T-cell (primary cell): Measurements from ENCODE around the gene C2CD2L. TPM values are rescaled to one million over a fixed set of nuclear protein-coding genes. Genes with fewer than 3 reads are reported as not detected.

ENCODE experiments used
- ATAC-seq, 4 experiments: fragments of 200-7000 bp in 3 of 4; fragments of 150-1000 bp in 1 of 4; cut with Tn5 transposase; replicated peaks in 1 of 4; 1 replicate in 3 of 4; 2 replicates in 1 of 4; pipeline ENCODE4 v1.10.0; 2021; ENCODE audit warnings: moderate library complexity in 3 of 4, mild to moderate bottlenecking in 2 of 4, moderate number of reproducible peaks in 1 of 4
- CTCF ChIA-PET, 2 donors: fragments of 300-600 bp; sonication (Branson Sonifier 250); formaldehyde crosslinking; loops; one replicate each; lab custom pipeline; 2022; ENCODE audit warnings: antibody characterized with exemption in 2 of 2; lab: Charles Lee
- POLR2A ChIA-PET, 2 donors: fragments of 300-600 bp; sonication (Branson Sonifier 250); formaldehyde crosslinking; loops; one replicate each; lab custom pipeline; 2022; ENCODE audit warnings: antibody characterized with exemption in 2 of 2; lab: Charles Lee
- DNase-seq, 35 experiments: peaks; one replicate each; pipeline versions ENCODE4 v3.0.0 to v3.0.0-alpha.2; 2013 to 2023
- H3K27ac ChIP-seq: one replicate; pipeline ENCODE4 v1.5.1; 2013; ENCODE audit warnings: low read length
- H3K27me3 ChIP-seq, 2 experiments: replicated peaks in 1 of 2; 1 replicate in 1 of 2; 2 replicates in 1 of 2; pipeline versions ENCODE4 v1.6.1 to v1.7.0; 2013; ENCODE audit warnings: low read length in 1 of 2, mixed read lengths in 1 of 2; ENCODE audit not compliant: control insufficient read depth in 2 of 2, insufficient read depth in 2 of 2; ENCODE audit errors: extremely low read depth in 1 of 2
- H3K36me3 ChIP-seq, 2 donors: 1 replicate in 1 of 2; 2 replicates in 1 of 2; pipeline versions ENCODE4 v1.6.1 to v1.7.0; 2013; ENCODE audit warnings: low read length in 1 of 2; ENCODE audit not compliant: control insufficient read depth in 2 of 2, insufficient read depth in 1 of 2; ENCODE audit errors: extremely low read depth in 1 of 2
- H3K4me1 ChIP-seq, 2 experiments: 1 replicate in 1 of 2; 2 replicates in 1 of 2; pipeline versions ENCODE4 v1.6.1 to v1.7.0; 2013; ENCODE audit warnings: low read length in 2 of 2, mixed read lengths in 1 of 2; ENCODE audit not compliant: insufficient read depth in 2 of 2, control insufficient read depth in 1 of 2; ENCODE audit errors: extremely low read depth in 1 of 2
- H3K4me3 ChIP-seq, 2 donors: 1 replicate in 1 of 2; 2 replicates in 1 of 2; pipeline versions ENCODE4 v1.5.1 to v1.7.0; 2013; ENCODE audit warnings: mild to moderate bottlenecking in 2 of 2, low read length in 1 of 2, moderate library complexity in 1 of 2; ENCODE audit not compliant: control insufficient read depth in 1 of 2; ENCODE audit errors: extremely low read depth in 1 of 2
- H3K9me3 ChIP-seq: 2 replicates; pipeline ENCODE4 v1.7.0; 2013
- H3K27ac Mint-ChIP-seq, 2 donors: one replicate each; pipeline ENCODE4 v1.8.0; 2020 to 2021; ENCODE audit warnings: mild to moderate bottlenecking in 2 of 2, mixed read lengths in 2 of 2
- H3K27me3 Mint-ChIP-seq, 2 donors: one replicate each; pipeline ENCODE4 v1.8.0; 2021 to 2022; ENCODE audit warnings: mixed read lengths in 2 of 2
- H3K36me3 Mint-ChIP-seq: one replicate; pipeline ENCODE4 v1.8.0; 2021; ENCODE audit warnings: mixed read lengths
- H3K4me1 Mint-ChIP-seq, 3 donors: one replicate each; pipeline ENCODE4 v1.8.0; 2020 to 2022; ENCODE audit warnings: mixed read lengths in 3 of 3, mild to moderate bottlenecking in 1 of 3
- H3K4me3 Mint-ChIP-seq, 3 donors: one replicate each; pipeline ENCODE4 v1.8.0; 2020 to 2022; ENCODE audit warnings: mild to moderate bottlenecking in 3 of 3, mixed read lengths in 3 of 3, moderate library complexity in 3 of 3
- H3K9me3 Mint-ChIP-seq, 3 donors: one replicate each; pipeline ENCODE4 v1.8.0; 2020 to 2022; ENCODE audit warnings: mixed read lengths in 3 of 3
- WGBS: methylation state at CpG from one replicate; pipeline ENCODE4 v1.1.5; 2013; ENCODE audit warnings: missing lambda C conversion rate; ENCODE audit not compliant: insufficient coverage; 5-methylcytosine and 5-hydroxymethylcytosine counted together
- total RNA-seq, 35 experiments: library from RNA in 6 of 35; stranded (reverse) in 6 of 35; fragments of 120-200 nt in 1 of 35; gene quantifications; one replicate each; pipeline versions ENCODE4 v1.2.1 to v1.2.4 and lab custom pipeline; 2013 to 2026

C2CD2L gene
- total RNA-seq, 5 donors from 2014 or later (not counting 1 experiment from before 2014, with no cell fraction given), result 18.9 to 36.4 (median 30.6) TPM

GRCh38 chr11:119067371-119068222, 39.5 kb upstream of the C2CD2L start, which contains the start of gene VPS11:
Gene VPS11 (plus strand): TSS chr11:119067818. CDS start chr11:119067824, 6 bp downstream.
- peaks cover 44 to 55% (median 48%) of the 10 kb centered on the region in 3 donors for H3K4me1 Mint-ChIP-seq
- H3K4me3 Mint-ChIP-seq, result peak within 1 kb of the TSS; percentile 94 to 97 (median 96)
- peak within 1 kb of the TSS; percentile 61 to 94 for H3K4me3 ChIP-seq
- H3K4me1 ChIP-seq, result peaks cover 16 to 33% of the 10 kb centered on the region in 2 experiments
- no peaks in the 10 kb centered on the region for H3K9me3 Mint-ChIP-seq
- ChIA-PET CTCF (interaction anchor here (0.7 to 3.0 kb wide), 18 partner anchors 11 to 254 kb away, joined by 3 to 37 read pairs (median 5); partner anchors contain the start of genes DPAGT1 (in 2 of the 2), C2CD2L (in 1 of the 2), CBL (in 1 of the 2) and CENATAC (in 1 of the 2)), POLR2A (interaction anchor here (0.5 to 2.5 kb wide), 18 partner anchors 10 to 657 kb away, joined by 3 to 17 read pairs (median 8); partner anchors contain the start of genes C2CD2L (in 1 of the 2), DPAGT1 (in 1 of the 2), HINFP (in 1 of the 2) and HMBS (in 1 of the 2))
- WGBS, result under 1% methylated on average over 38 of the region's 49 CpGs
- ATAC-seq (peak; percentile 92 to 99 (median 98)), DNase-seq (peak; percentile 89 to 100 (median 98))
- peaks cover 23% of the 10 kb centered on the region for H3K36me3 Mint-ChIP-seq
- peaks cover 12 to 29% of the 10 kb centered on the region in 2 donors for H3K36me3 ChIP-seq
- no peaks in the 10 kb centered on the region for H3K27me3 Mint-ChIP-seq
- H3K27ac ChIP-seq, result peak within 1 kb of the TSS; percentile 94
- H3K27ac Mint-ChIP-seq, result peak within 1 kb of the TSS; percentile 96 to 99
- no peaks in the 10 kb centered on the region for H3K27me3 ChIP-seq
- H3K9me3 ChIP-seq, result no peaks in the 10 kb centered on the region

GRCh38 chr11:119077839-119078238, 29.3 kb upstream of the C2CD2L start:
- CTCF ChIA-PET, result interaction anchor here in 1 of 2 donors (0.7 kb wide), 1 partner anchor 148 kb away, joined by 3 read pairs; no protein-coding TSS in a partner anchor
- Mint-ChIP-seq H3K4me3 (no peak overlapping the region), H3K27me3 (no peaks in the 10 kb centered on the region), H3K9me3 (no peaks in the 10 kb centered on the region), H3K4me1 (peaks cover 1 to 3% (median 2%) of the 10 kb centered on the region in 3 donors), H3K27ac (no peak overlapping the region), H3K36me3 (peaks cover 51% of the 10 kb centered on the region)
- Histone ChIP-seq H3K4me1 (no peaks in the 10 kb centered on the region), H3K9me3 (no peaks in the 10 kb centered on the region), H3K36me3 (peaks cover 33 to 83% of the 10 kb centered on the region in 2 donors), H3K4me3 (no peak overlapping the region), H3K27ac (no peak overlapping the region), H3K27me3 (no peaks in the 10 kb centered on the region)
- DNase-seq (no peak), ATAC-seq (no peak)
- POLR2A ChIA-PET, result interaction anchor here in 1 of 2 donors (0.5 kb wide), 1 partner anchor 205 kb away, joined by 4 read pairs; no protein-coding TSS in a partner anchor
- WGBS, result 96% methylated on average over 7 of the region's 11 CpGs

GRCh38 chr11:119078675-119079420, 28.3 kb upstream of the C2CD2L start:
- no peaks in the 10 kb centered on the region for H3K9me3 Mint-ChIP-seq
- WGBS, result 98% methylated on average over 16 of the region's 19 CpGs
- ChIA-PET POLR2A (interaction anchor here in 1 of 2 donors (0.5 kb wide), 1 partner anchor 63 kb away, joined by 3 read pairs; no protein-coding TSS in a partner anchor), CTCF (interaction anchor here (0.5 to 0.7 kb wide), 2 partner anchors 17 to 147 kb away, joined by 3 to 6 read pairs; no protein-coding TSS in a partner anchor)
- no peak for ATAC-seq
- H3K4me1 Mint-ChIP-seq, result no peaks in the 10 kb centered on the region
- no peaks in the 10 kb centered on the region for H3K27me3 Mint-ChIP-seq
- Histone ChIP-seq H3K9me3 (no peaks in the 10 kb centered on the region), H3K4me1 (no peaks in the 10 kb centered on the region), H3K27me3 (no peaks in the 10 kb centered on the region), H3K36me3 (peaks cover 27 to 73% of the 10 kb centered on the region in 2 donors), H3K4me3 (no peak overlapping the region), H3K27ac (no peak overlapping the region)
- H3K27ac Mint-ChIP-seq, result no peak overlapping the region
- H3K4me3 Mint-ChIP-seq, result no peak overlapping the region
- H3K36me3 Mint-ChIP-seq, result peaks cover 44% of the 10 kb centered on the region
- no peak for DNase-seq

GRCh38 chr11:119081682-119082260, 25.4 kb upstream of the C2CD2L start:
- H3K27ac Mint-ChIP-seq, result peak overlapping the region in 1 of 2 donors; percentile 4
- no peak overlapping the region for H3K4me3 Mint-ChIP-seq
- no peak for ATAC-seq
- CTCF ChIA-PET, result interaction anchor here in 1 of 2 donors (0.8 kb wide), 1 partner anchor 14 kb away, joined by 3 read pairs; the partner anchor contains the start of gene VPS11
- H3K9me3 Mint-ChIP-seq, result no peaks in the 10 kb centered on the region
- Histone ChIP-seq H3K4me3 (no peak overlapping the region), H3K36me3 (peaks cover 21 to 56% of the 10 kb centered on the region in 2 donors), H3K27ac (no peak overlapping the region), H3K27me3 (no peaks in the 10 kb centered on the region), H3K4me1 (peaks cover 3 to 24% of the 10 kb centered on the region in 2 experiments), H3K9me3 (no peaks in the 10 kb centered on the region)
- peaks cover 40% of the 10 kb centered on the region for H3K36me3 Mint-ChIP-seq
- POLR2A ChIA-PET, result interaction anchor here in 1 of 2 donors (0.6 to 0.7 kb wide), 3 partner anchors 13 to 24 kb away, joined by 3 read pairs; partner anchors contain the start of gene VPS11
- 100% methylated on average over 3 of the region's 7 CpGs for WGBS
- DNase-seq, result no peak
- no peaks in the 10 kb centered on the region for H3K27me3 Mint-ChIP-seq
- peaks cover 7 to 14% (median 13%) of the 10 kb centered on the region in 3 donors for H3K4me1 Mint-ChIP-seq

GRCh38 chr11:119084663-119085436, 22.3 kb upstream of the C2CD2L start, which contains the start of gene HMBS:
Gene HMBS (plus strand): TSS chr11:119084881. CDS start chr11:119085034, 153 bp downstream.
- H3K4me3 Mint-ChIP-seq, result peak within 1 kb of the TSS; percentile 89 to 93 (median 91)
- H3K4me1 ChIP-seq, result peaks cover 3 to 30% of the 10 kb centered on the region in 2 experiments
- peak within 1 kb of the TSS; percentile 70 to 96 for H3K4me3 ChIP-seq
- H3K27me3 Mint-ChIP-seq, result no peaks in the 10 kb centered on the region
- ATAC-seq (peak; percentile 93 to 95 (median 94)), DNase-seq (peak; percentile 79 to 96 (median 89))
- peaks cover 15 to 22% (median 18%) of the 10 kb centered on the region in 3 donors for H3K4me1 Mint-ChIP-seq
- CTCF ChIA-PET, result interaction anchor here (0.6 to 2.3 kb wide), 17 partner anchors 9 to 276 kb away, joined by 3 to 16 read pairs (median 4); partner anchors contain the start of genes DPAGT1 (in 1 of the 2), RNF26 (in 1 of the 2), SLC37A4 (in 1 of the 2) and VPS11 (in 1 of the 2)
- no peaks in the 10 kb centered on the region for H3K27me3 ChIP-seq
- WGBS, result under 1% methylated on average over 42 of the region's 45 CpGs
- peaks cover 20% of the 10 kb centered on the region for H3K36me3 Mint-ChIP-seq
- peaks cover 10 to 26% of the 10 kb centered on the region in 2 donors for H3K36me3 ChIP-seq
- POLR2A ChIA-PET, result interaction anchor here (0.5 to 1.7 kb wide), 15 partner anchors 8 to 1084 kb away, joined by 3 to 16 read pairs (median 9); partner anchors contain the start of genes C2CD2L (in 1 of the 2), DPAGT1 (in 1 of the 2), HINFP (in 1 of the 2) and TRAPPC4 (in 1 of the 2)
- H3K27ac Mint-ChIP-seq, result peak within 1 kb of the TSS; percentile 92 to 97
- no peaks in the 10 kb centered on the region for H3K9me3 Mint-ChIP-seq
- peak within 1 kb of the TSS; percentile 57 for H3K27ac ChIP-seq
- H3K9me3 ChIP-seq, result no peaks in the 10 kb centered on the region
